NOMO-1 treated with DMSO at 0.1 percent for 48 hours (cell line): ENCODE results near the gene MUS81.
"Not testable (repeated sequence)": the region's sequence is repeated elsewhere in the genome, so short reads cannot be mapped to it uniquely, and the experiment has no call there.

ENCODE experiments used
- DNase-seq: peaks from one replicate; lab custom pipeline; 2025; ENCODE audit not compliant: unreplicated experiment; lab: John Stamatoyannopoulos, UW

The MUS81 gene, protein sequence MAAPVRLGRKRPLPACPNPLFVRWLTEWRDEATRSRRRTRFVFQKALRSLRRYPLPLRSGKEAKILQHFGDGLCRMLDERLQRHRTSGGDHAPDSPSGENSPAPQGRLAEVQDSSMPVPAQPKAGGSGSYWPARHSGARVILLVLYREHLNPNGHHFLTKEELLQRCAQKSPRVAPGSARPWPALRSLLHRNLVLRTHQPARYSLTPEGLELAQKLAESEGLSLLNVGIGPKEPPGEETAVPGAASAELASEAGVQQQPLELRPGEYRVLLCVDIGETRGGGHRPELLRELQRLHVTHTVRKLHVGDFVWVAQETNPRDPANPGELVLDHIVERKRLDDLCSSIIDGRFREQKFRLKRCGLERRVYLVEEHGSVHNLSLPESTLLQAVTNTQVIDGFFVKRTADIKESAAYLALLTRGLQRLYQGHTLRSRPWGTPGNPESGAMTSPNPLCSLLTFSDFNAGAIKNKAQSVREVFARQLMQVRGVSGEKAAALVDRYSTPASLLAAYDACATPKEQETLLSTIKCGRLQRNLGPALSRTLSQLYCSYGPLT

GRCh38 chr11:65860278-65861164 lies at the start of gene MUS81:
Gene MUS81 (plus strand): TSS chr11:65860433. CDS start chr11:65860754, 321 bp downstream.
- peak; percentile 97 for DNase-seq

GRCh38 chr11:65811764-65812475 lies 48.3 kb upstream of the MUS81 start:
- DNase-seq: no peak

GRCh38 chr11:65814131-65814985 lies 45.9 kb upstream of the MUS81 start:
- DNase-seq: peak; percentile 68

DNA sequence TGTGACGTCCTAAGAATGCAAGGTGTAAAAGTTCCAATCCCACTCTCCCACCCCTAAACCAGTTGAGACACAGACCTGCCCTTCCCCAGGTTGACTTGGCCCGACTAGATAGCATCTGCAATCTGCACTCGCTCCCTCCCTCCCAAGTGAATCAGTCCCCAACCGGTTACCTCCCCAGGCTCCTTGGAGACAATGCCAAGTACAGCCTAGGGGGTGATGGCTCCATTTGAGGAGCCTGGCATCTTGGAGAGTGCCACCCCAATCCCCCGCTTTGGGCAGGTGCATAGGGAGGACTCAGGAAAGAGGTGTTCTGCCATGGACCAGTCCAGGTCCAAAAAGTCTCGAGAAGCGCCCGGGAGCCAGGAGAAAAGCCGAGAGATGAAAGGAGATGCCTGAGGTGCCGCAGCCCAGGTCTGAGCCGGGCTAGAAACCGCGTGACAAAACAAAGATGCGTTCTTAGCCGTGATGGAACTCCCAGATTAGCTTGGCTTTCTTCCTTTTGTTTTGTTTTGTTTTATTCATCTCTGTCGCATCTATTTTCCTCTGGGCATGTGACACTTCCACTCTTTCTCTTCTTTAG lies 45.2 kb upstream of the MUS81 start:
- DNase-seq: no peak

DNA sequence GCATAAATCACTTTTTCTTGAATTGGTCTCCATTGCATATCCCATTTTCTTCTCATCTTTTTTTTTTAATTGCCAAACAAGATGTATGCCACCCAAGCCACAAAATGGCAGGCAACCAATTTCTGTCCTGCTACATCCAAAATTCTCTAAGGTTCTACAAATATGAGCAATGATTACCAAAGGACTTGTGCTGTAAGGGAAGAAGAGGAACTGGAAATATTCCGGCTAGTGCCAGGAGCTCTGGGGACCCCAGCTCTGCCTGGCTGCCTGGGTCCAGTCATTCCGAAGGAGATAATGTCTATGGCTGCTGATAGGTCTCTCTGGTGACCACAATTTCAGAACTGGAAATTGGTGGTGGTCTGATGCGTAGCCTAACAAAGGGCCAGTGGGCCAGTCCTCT lies 43.5 kb upstream of the MUS81 start:
- DNase-seq: no peak

- DNase-seq: no peak
Measured at GRCh38 chr11:65817312-65817834, 42.9 kb upstream of the MUS81 start.

DNA sequence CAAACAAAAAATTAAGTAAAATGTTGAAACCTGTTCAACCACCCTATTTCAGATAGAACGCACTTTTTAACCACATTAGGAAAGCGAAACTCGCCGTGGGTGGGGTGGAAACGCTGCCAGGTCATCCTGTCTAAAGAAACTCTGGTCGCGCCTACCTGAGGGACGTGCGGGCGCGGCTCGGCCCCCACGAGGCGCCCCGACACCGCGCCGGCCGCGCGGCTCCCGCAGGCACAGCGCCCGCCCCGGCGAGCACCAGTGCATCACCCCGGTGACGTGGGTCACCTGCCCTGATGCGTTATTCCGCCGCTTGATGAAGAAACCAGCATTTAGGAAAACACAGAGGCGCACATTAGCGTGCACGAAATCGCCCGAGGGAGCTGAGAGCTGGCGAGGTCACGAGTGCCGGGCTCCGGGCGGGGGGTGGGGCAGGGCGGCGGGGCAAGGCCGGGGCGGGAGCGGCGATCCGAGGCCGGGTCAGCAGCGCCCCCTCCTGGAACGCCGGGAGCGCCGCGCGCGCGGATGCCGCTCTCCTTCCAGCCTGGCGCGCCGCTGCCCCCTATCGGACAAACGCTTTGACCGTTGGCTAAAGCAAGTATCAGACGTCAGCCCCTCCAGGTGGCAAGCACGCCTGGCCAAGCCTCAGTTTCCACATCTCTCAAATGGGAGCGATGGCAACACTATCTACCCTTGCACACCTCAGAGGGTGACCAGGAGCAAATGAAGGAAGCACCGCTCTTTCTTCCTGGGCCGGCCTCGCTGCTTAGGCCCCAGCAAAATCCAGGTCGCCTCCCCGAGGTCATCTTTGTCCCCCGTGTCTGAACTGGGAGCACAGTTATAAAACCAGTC lies 42.2 kb upstream of the MUS81 start:
- DNase-seq: peak; percentile 87

DNA sequence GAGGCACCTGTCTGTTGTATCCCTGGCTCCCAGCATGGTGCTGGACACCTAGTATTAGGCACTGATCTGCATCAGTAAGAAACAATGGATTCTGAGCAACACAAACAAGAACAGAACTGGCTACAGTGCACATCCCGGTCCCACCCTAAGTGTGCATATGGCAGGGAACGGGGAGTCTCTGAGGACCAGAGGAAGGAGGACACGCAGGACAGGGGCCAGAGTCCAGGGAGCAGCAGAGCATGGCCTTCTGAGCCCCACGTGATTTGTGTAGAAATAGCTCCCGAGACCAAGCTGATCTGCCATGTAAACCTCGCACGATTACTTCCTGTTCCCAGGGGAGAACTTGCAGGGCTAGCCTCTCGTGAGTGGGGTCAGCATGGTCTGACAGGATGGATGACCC lies 39.1 kb upstream of the MUS81 start:
- DNase-seq: peak; percentile 8

GRCh38 chr11:65822776-65823528 lies 37.3 kb upstream of the MUS81 start:
- no peak for DNase-seq

DNA sequence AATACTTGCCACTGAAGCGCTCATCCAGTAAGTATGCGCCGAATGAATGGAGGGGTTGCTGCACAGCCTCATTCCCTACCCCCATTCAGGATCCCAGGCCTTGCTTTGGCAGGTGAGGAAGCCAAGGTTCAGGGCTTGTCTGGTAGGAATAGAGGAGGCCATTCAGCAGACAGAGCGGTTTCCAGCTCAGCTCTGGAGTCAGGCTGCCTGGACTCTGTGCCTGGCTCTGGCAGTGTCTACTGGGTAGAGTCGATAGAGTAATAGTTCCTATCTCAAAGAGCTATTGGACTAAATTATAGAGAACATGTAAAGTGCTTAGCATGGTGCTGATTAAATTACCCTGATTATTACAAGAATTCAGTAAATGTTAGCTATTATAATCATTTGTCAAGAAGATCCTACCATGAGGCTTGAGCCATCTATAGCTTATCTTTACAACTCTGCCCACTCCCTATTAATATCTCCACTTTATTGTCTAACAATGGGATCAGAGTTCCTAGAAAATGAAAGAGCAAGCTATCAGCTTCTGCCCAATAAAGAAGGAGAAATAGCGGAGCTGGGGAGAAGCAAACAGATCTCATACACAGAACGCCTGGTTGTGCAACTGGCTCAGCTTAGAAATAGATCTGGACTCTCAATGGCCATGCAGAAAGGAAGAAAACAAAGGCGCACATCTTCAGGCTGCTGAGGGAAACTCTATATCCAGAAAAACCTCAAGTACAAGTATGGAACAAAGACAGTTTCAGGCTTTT lies 33.1 kb upstream of the MUS81 start:
- peak; percentile 12 for DNase-seq

- DNase-seq: no peak
Measured at GRCh38 chr11:65829459-65829858, 30.8 kb upstream of the MUS81 start.

DNA sequence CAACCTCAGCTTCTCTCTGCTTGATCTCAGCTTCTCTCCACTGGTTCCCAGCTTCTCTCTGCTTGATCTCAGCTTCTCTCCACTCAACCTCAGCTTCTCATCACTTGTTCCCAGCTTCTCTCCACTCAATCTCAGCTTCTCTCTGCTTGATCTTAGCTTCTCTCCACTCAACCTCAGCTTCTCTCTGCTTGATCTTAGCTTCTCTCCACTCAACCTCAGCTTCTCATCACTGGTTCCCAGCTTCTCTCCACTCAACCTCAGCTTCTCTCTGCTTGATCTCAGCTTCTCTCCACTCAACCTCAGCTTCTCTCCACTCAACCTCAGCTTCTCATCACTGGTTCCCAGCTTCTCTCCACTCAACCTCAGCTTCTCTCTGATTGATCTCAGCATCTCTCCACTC lies 28.0 kb upstream of the MUS81 start:
- DNase-seq: not testable (repeated sequence)

DNA sequence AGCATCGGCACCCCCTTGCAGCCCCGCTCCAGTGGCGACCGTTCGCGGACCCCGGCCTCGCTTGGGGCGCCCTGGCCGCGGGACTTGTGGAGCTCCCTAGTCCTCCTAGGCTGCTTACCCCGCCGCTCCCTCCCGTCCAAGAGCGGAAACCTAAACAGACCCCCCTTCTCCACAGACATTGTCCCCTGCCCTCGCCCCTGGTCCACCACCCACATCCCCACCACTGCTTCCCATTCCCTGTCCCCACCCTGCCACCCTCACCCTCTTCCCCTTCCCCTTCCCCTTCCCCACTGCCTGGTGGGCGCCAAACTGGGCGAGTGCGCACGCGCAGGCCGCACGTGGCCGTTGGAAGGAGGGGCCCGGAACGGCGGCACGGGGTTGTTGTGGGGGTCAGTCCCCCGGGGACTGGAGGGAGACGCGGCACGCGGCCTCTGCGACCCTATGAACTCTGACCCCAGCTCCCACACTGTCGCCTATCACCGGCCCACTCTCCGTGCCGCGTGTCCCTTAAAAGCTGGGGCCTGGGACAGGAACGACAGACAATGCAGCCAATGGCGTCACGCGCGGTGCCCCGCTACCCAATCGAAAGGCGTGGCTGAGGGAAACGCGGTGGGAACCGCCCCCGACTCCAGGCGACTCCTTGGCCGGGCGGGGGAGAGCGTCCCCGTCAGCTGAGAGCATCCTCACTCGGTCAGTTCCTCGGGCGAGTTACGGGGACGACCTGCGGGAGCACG lies 26.8 kb upstream of the MUS81 start, which contains the start of gene SNX32:
SNX32 (plus strand) TSS at position 667 of the 734 bp plus-strand sequence. CDS start 103 bp downstream, outside the sequence.
- peak; percentile 96 for DNase-seq

DNA sequence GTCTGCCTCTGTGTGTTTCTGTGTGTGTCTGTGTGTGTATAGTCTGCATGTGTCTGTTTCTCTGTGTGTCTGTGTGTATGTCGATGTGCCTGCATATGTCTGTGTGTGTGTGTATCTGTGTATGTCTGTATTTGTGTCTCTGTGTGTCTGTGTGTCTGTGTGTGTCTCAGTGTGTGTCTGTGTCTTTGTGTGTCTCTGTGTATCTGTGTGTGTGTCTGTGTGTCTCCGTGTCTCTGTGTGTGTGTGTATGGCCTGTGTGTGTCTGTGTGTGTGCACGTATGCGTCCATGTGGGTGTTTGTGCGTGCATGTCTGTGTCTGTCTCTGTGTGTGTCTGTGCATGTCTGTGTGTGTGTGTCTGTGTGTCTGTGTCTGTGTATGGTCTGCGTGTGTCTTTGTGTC lies 26.0 kb upstream of the MUS81 start:
- DNase-seq: no peak

- no peak for DNase-seq
Measured at GRCh38 chr11:65842144-65842543, 18.1 kb upstream of the MUS81 start.

DNA sequence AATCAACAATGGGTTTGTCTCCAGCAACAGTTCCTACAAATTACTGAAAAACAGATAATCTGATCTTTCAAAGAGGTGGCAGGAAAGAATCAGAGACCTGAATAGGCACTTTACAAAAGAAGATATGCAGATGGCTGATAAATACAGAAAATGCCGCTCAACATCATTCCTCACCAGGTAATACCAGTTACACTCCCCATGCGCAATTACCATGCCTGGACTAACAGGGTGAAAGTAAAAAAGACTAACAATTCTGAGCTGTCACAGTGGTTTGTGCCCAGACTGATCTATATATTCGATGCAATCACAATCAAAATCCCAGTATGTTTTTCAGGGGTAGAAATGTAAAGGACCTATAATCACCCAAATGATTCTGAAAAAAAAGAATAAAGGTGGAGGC lies 16.4 kb upstream of the MUS81 start:
- DNase-seq: no peak
